ENCODE results near the gene BLTP1.

Gene BLTP1

GRCh38 chr4:122163767-122164166 lies 11.6 kb downstream of the BLTP1 start:
- Histone ChIP-seq H3K36me3 (ENCODE audit: control insufficient read depth, insufficient read depth, low read length) (no peaks in the 10 kb centered on the region), H3K27me3 (replicated peaks; ENCODE audit: control insufficient read depth, insufficient read depth, low read length, poor library complexity, severe bottlenecking) (no peaks in the 10 kb centered on the region), H3K4me3 (ENCODE audit: insufficient read depth, low read depth, low read length, poor library complexity, severe bottlenecking) (no peak overlapping the region), H3K9me3 (ENCODE audit: control insufficient read depth, low read length) (no peaks in the 10 kb centered on the region), H3K27ac (ENCODE audit: insufficient read depth, low read length, poor library complexity, severe bottlenecking) (no peak overlapping the region), H3K4me1 (ENCODE audit: control insufficient read depth, insufficient read depth, low read length, poor library complexity, severe bottlenecking) (no peaks in the 10 kb centered on the region)
- no peak for DNase-seq

DNA sequence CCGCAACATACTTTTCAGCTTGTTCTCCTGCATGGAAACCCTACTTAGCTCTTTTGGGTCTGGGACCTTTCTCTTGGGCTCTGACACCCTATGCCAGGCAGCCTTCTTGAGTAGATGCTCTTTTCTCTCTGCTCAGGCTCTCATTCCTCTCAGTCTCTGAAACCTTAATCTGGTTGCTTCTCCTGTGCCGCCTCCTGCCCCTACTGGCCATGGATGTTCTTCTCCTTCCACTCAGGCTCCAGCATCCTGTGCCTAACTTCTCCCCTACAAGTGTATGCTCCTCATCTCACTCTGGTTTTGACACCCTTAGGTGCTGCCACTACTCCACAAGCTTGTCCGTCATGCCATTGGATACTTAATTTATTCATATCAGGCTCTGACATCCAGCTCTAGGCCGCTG lies 15.2 kb downstream of the BLTP1 start:
- Histone ChIP-seq H3K27me3 (replicated peaks; ENCODE audit: control insufficient read depth, insufficient read depth, low read length, poor library complexity, severe bottlenecking) (no peaks in the 10 kb centered on the region), H3K36me3 (ENCODE audit: control insufficient read depth, insufficient read depth, low read length) (no peaks in the 10 kb centered on the region), H3K4me3 (ENCODE audit: insufficient read depth, low read depth, low read length, poor library complexity, severe bottlenecking) (no peak overlapping the region), H3K27ac (ENCODE audit: insufficient read depth, low read length, poor library complexity, severe bottlenecking) (no peak overlapping the region), H3K4me1 (ENCODE audit: control insufficient read depth, insufficient read depth, low read length, poor library complexity, severe bottlenecking) (no peaks in the 10 kb centered on the region), H3K9me3 (ENCODE audit: control insufficient read depth, low read length) (no peaks in the 10 kb centered on the region)
- DNase-seq, result no peak

GRCh38 chr4:122170775-122171174 lies 18.6 kb downstream of the BLTP1 start:
- no peak overlapping the region for H3K4me3 ChIP-seq (ENCODE audit: insufficient read depth, low read depth, low read length, poor library complexity, severe bottlenecking)
- no peaks in the 10 kb centered on the region for H3K27me3 ChIP-seq (replicated peaks; ENCODE audit: control insufficient read depth, insufficient read depth, low read length, poor library complexity, severe bottlenecking)
- H3K36me3 ChIP-seq (ENCODE audit: control insufficient read depth, insufficient read depth, low read length), result peaks cover 9% of the 10 kb centered on the region
- no peak for DNase-seq
- H3K9me3 ChIP-seq (ENCODE audit: control insufficient read depth, low read length), result no peaks in the 10 kb centered on the region
- no peak overlapping the region for H3K27ac ChIP-seq (ENCODE audit: insufficient read depth, low read length, poor library complexity, severe bottlenecking)
- no peaks in the 10 kb centered on the region for H3K4me1 ChIP-seq (ENCODE audit: control insufficient read depth, insufficient read depth, low read length, poor library complexity, severe bottlenecking)

DNA sequence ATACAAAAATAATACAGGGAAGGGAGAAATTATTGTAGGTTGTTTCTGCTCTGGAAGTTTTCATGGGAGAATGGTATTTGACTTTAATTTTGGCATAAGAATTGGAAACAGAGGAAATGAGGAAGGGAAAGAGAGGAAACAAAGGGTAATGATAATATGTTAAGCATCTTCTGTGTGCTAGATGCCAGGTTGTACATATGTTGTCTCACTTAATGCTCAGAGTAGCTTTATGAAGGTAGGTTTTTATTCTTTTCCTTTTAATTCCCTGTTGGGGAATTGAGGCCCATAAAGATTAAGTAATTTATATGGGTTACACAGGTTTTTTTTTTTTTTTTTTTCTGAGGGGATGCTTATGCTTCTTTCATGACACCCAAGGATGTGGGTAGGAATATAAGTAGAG lies 19.2 kb downstream of the BLTP1 start:
- Histone ChIP-seq H3K27ac (ENCODE audit: insufficient read depth, low read length, poor library complexity, severe bottlenecking) (no peak overlapping the region), H3K9me3 (ENCODE audit: control insufficient read depth, low read length) (no peaks in the 10 kb centered on the region), H3K4me3 (ENCODE audit: insufficient read depth, low read depth, low read length, poor library complexity, severe bottlenecking) (no peak overlapping the region), H3K4me1 (ENCODE audit: control insufficient read depth, insufficient read depth, low read length, poor library complexity, severe bottlenecking) (no peaks in the 10 kb centered on the region), H3K36me3 (ENCODE audit: control insufficient read depth, insufficient read depth, low read length) (peaks cover 9% of the 10 kb centered on the region), H3K27me3 (replicated peaks; ENCODE audit: control insufficient read depth, insufficient read depth, low read length, poor library complexity, severe bottlenecking) (no peaks in the 10 kb centered on the region)
- no peak for DNase-seq

- Histone ChIP-seq H3K4me1 (ENCODE audit: control insufficient read depth, insufficient read depth, low read length, poor library complexity, severe bottlenecking) (no peaks in the 10 kb centered on the region), H3K27ac (ENCODE audit: insufficient read depth, low read length, poor library complexity, severe bottlenecking) (no peak overlapping the region), H3K9me3 (ENCODE audit: control insufficient read depth, low read length) (no peaks in the 10 kb centered on the region), H3K36me3 (ENCODE audit: control insufficient read depth, insufficient read depth, low read length) (peaks cover 16% of the 10 kb centered on the region), H3K4me3 (ENCODE audit: insufficient read depth, low read depth, low read length, poor library complexity, severe bottlenecking) (no peak overlapping the region), H3K27me3 (replicated peaks; ENCODE audit: control insufficient read depth, insufficient read depth, low read length, poor library complexity, severe bottlenecking) (no peaks in the 10 kb centered on the region)
- DNase-seq, result no peak
Measured at GRCh38 chr4:122172266-122172665, 20.1 kb downstream of the BLTP1 start.

GRCh38 chr4:122178961-122179360 lies 26.8 kb downstream of the BLTP1 start:
- no peak for DNase-seq
- Histone ChIP-seq H3K4me3 (ENCODE audit: insufficient read depth, low read depth, low read length, poor library complexity, severe bottlenecking) (no peak overlapping the region), H3K36me3 (ENCODE audit: control insufficient read depth, insufficient read depth, low read length) (peaks cover 37% of the 10 kb centered on the region), H3K27me3 (replicated peaks; ENCODE audit: control insufficient read depth, insufficient read depth, low read length, poor library complexity, severe bottlenecking) (no peaks in the 10 kb centered on the region), H3K9me3 (ENCODE audit: control insufficient read depth, low read length) (no peaks in the 10 kb centered on the region), H3K4me1 (ENCODE audit: control insufficient read depth, insufficient read depth, low read length, poor library complexity, severe bottlenecking) (no peaks in the 10 kb centered on the region), H3K27ac (ENCODE audit: insufficient read depth, low read length, poor library complexity, severe bottlenecking) (no peak overlapping the region)

- Histone ChIP-seq H3K4me1 (ENCODE audit: control insufficient read depth, insufficient read depth, low read length, poor library complexity, severe bottlenecking) (no peaks in the 10 kb centered on the region), H3K27me3 (replicated peaks; ENCODE audit: control insufficient read depth, insufficient read depth, low read length, poor library complexity, severe bottlenecking) (no peaks in the 10 kb centered on the region), H3K27ac (ENCODE audit: insufficient read depth, low read length, poor library complexity, severe bottlenecking) (no peak overlapping the region), H3K9me3 (ENCODE audit: control insufficient read depth, low read length) (no peaks in the 10 kb centered on the region), H3K4me3 (ENCODE audit: insufficient read depth, low read depth, low read length, poor library complexity, severe bottlenecking) (no peak overlapping the region), H3K36me3 (ENCODE audit: control insufficient read depth, insufficient read depth, low read length) (peaks cover 26% of the 10 kb centered on the region)
- no peak for DNase-seq
Measured at GRCh38 chr4:122195718-122196117, 43.6 kb downstream of the BLTP1 start.
